ENCODE measurements around the gene SLC23A2. TPM values are rescaled to one million over a fixed set of nuclear protein-coding genes. Genes with fewer than 3 reads are reported as not detected.
"Not testable (repeated sequence)": the region's sequence is repeated elsewhere in the genome, so short reads cannot be mapped to it uniquely, and the experiment has no call there.

Gene SLC23A2
- total RNA-seq, 1 experiment from 2014 or later: 5.9 TPM

DNA sequence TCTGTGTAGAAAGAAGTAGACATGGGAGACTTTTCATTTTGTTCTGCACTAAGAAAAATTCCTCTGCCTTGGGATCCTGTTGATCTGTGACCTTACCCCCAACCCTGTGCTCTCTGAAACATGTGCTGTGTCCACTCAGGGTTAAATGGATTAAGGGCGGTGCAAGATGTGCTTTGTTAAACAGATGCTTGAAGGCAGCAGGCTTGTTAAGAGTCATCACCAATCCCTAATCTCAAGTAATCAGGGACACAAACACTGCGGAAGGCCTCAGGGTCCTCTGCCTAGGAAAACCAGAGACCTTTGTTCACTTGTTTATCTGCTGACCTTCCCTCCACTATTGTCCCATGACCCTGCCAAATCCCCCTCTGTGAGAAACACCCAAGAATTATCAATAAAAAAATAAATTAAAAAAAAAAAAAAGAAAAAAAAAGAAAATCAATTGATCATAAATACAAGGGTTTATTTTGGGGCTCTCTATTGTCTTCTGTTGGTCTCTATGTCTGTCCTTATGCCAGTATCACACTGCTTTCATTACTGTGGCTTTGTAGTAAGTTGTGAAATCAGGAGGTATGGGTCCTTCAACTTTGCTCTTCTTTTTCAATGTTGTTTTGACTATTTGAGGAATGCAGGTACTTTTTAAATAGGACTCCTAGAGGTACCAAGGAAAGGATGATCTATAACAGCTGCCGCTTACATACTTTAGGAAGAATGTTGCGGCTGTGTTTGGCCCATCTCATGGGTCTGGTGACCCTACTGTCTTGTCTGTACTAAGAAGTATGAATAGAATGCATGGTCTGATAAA is 27.1 kb upstream of the SLC23A2 start:
- DNase-seq; H3K36me3 ChIP-seq (replicated peaks; ENCODE audit: control insufficient read depth, insufficient read depth, low read length); H3K4me3 ChIP-seq (ENCODE audit: insufficient read depth, low read depth, low read length); H3K27me3 ChIP-seq (ENCODE audit: control insufficient read depth, insufficient read depth, low read length): not testable (repeated sequence)

DNA sequence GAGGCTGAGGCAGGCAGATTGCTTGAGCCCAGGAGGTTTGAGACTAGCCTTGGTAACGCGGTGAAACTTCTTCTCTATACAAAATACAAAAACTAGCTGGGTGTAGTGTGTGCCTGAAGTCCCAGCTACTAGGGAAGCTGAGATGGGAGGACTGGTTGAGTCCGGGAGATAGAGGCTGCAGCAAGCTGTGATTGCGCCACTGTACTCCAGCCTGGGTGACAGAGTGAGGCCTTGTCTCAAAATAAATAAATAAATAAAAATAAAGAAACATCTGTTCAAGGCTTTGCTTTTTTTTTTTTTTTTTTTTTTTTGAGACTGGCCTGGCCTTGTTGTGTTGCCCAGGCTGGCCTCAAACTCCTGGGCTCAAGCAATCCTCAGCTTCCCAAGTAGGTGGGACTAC is 23.7 kb upstream of the SLC23A2 start:
- no peak overlapping the region for H3K4me3 ChIP-seq (ENCODE audit: insufficient read depth, low read depth, low read length)
- no peaks in the 10 kb centered on the region for H3K27me3 ChIP-seq (ENCODE audit: control insufficient read depth, insufficient read depth, low read length)
- no peak for DNase-seq
- no peaks in the 10 kb centered on the region for H3K36me3 ChIP-seq (replicated peaks; ENCODE audit: control insufficient read depth, insufficient read depth, low read length)

DNA sequence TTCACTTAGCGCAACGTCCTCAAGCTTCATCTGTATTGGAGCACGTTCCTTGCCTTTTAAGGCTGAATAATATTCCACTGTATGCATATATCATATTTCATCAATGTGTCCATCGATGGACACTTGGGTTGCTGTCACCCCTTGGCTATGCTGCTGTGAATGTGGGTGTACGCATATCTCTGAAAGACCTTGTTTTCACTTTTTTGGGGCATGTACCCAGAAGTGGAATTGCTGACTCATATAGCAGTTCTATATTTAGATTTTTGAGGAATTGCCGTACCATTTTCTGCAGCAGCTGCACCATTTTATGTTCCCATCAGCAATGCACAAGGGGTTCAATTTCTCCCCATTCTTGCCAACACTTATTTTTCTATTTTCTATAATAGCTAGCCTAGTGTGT is 22.8 kb upstream of the SLC23A2 start:
- H3K4me3 ChIP-seq (ENCODE audit: insufficient read depth, low read depth, low read length): no peak overlapping the region
- no peak for DNase-seq

DNA sequence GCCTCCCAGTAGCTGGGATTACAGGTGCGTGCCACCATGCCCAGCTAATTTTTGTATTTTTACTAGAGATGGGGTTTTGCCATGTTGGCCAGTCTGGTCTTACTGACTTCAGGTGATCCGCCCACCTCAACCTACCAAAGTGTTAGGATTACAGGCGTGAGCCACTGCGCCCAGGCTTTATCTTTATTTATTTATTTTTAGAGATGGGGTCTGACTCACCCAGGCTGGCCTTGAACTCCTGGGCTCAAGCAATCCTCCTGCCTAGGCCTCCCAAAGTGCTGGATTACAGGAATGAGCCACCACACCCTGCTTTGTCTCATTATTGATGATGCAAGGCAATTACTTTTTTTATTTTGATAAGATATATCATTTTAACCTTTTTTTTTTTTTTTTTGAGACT is 21.9 kb upstream of the SLC23A2 start:
- not testable (repeated sequence) for H3K4me3 ChIP-seq (ENCODE audit: insufficient read depth, low read depth, low read length); DNase-seq; H3K27me3 ChIP-seq (ENCODE audit: control insufficient read depth, insufficient read depth, low read length); H3K36me3 ChIP-seq (replicated peaks; ENCODE audit: control insufficient read depth, insufficient read depth, low read length)

More for the DNA sequence above, 22.8 kb upstream of the SLC23A2 start:
- no peaks in the 10 kb centered on the region for H3K36me3 ChIP-seq (replicated peaks; ENCODE audit: control insufficient read depth, insufficient read depth, low read length)
- H3K27me3 ChIP-seq (ENCODE audit: control insufficient read depth, insufficient read depth, low read length): no peaks in the 10 kb centered on the region

DNA sequence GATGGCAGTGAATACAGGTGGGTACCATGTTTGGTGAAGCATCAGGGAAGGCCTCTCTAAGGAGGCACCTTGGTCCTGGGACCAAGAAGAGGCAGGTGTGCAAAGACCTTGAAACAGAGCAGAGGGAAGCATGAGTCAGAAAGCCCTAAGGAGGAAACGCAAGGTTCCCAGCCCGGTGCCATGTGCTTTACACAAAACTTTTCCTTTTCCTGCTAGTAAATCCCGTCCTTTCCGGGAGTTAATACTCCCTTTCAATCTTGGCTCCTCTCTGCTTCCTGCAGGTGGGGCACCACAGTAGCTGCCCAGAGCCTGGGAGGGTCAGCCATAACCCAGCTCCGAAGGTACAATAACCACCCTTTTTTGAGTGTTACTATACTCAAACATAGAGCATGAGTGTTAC is 19.4 kb upstream of the SLC23A2 start:
- no peak for DNase-seq
- no peaks in the 10 kb centered on the region for H3K27me3 ChIP-seq (ENCODE audit: control insufficient read depth, insufficient read depth, low read length)
- no peak overlapping the region for H3K4me3 ChIP-seq (ENCODE audit: insufficient read depth, low read depth, low read length)
- H3K36me3 ChIP-seq (replicated peaks; ENCODE audit: control insufficient read depth, insufficient read depth, low read length): no peaks in the 10 kb centered on the region

DNA sequence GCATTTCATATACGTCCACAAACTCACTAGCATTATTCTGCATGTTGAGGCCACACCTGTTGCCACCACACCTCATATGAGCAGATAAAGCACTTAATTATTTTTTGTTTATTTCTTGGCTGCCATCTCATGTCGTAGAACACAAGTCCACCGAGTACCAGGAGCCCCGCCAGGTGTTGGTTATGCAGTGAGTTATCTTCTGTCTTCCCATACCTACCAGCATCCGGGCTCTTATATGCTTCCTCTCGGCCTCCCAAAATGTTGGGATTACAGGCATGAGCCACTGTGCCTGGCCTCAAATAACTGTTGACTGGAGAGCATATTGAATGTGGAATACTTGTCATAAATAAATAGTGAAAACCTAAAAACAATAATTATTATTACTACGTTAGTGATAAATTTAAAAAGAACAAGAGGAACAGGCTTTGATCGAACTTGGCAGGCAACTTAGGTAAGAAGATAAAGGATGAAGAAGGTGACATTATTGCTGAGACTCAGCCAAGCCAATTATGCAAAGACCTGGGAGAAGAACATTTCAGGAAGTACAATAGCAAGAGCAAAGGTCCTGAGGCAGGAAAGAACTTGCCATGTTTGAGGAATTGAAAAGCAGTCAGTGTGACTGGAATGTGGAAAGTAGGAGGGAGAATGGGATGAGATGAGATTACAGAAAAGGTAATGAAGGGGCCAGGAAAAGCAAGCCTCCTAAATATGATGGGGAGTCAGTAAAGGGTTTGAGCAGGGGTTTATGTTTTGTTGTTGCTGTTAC is 12.6 kb upstream of the SLC23A2 start:
- Histone ChIP-seq H3K4me3 (ENCODE audit: insufficient read depth, low read depth, low read length) (no peak overlapping the region), H3K36me3 (replicated peaks; ENCODE audit: control insufficient read depth, insufficient read depth, low read length) (no peaks in the 10 kb centered on the region), H3K27me3 (ENCODE audit: control insufficient read depth, insufficient read depth, low read length) (no peaks in the 10 kb centered on the region)
- DNase-seq: no peak

DNA sequence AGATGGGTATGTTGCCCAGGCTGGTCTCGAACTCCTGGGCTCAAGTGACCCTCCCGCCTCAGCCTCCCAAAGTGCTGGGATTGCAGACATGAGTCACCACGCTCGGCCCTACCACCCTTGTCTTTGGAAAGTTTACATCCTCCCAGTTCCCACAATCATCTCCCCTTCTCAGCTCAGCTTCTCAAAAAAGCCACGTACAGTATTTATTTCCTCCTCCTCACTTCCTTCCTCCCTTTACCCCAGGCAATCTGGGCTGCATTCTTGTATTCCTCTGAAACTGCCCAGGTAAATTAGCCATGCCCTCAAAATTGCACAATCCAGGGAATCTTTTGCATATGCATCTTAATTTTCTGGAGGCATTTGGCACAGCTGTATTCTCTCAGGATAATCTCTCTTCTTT is 7.4 kb upstream of the SLC23A2 start:
- DNase-seq: no peak
- Histone ChIP-seq H3K4me3 (ENCODE audit: insufficient read depth, low read depth, low read length) (no peak overlapping the region), H3K27me3 (ENCODE audit: control insufficient read depth, insufficient read depth, low read length) (no peaks in the 10 kb centered on the region), H3K36me3 (replicated peaks; ENCODE audit: control insufficient read depth, insufficient read depth, low read length) (no peaks in the 10 kb centered on the region)

DNA sequence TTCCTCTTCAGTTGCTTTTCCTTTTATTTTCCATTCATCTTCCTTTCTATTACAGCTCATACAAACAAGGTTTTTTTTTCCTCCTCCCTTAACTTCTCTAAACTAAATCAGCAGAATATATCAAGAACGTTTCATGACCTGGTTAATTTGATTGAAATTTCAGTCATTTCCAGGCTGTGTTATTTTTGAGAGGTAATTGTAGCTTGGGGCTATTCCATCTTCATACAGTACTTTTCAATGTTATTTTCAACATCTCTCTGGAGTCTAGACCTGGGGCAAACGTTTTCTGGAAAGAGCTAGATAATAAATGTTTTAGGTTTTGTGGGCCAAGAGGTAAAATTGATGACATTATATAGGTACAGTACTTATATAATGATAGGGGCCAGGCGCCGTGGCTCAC is 4.0 kb upstream of the SLC23A2 start:
- Histone ChIP-seq H3K36me3 (replicated peaks; ENCODE audit: control insufficient read depth, insufficient read depth, low read length) (no peaks in the 10 kb centered on the region), H3K4me3 (ENCODE audit: insufficient read depth, low read depth, low read length) (no peak overlapping the region), H3K27me3 (ENCODE audit: control insufficient read depth, insufficient read depth, low read length) (peaks cover 5% of the 10 kb centered on the region)
- DNase-seq: no peak

DNA sequence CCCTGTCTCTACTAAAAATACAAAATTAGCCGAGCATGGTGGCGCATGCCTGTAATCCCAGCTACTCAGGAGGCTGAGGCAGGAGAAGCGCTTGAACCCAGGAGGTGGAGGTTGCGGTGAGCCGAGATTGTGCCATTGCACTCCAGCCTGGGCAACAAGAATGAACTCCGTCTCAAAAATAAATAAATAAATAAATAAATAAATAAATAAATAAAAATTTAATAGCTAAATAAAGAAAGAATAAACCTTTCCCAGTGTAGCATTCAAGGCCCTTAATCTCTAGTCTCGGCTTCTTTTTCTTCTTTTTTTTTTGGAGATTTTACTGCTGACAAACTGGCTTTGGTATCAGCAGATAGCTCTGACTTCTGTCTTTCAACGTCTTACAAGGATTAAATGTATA is 3.5 kb upstream of the SLC23A2 start:
- not testable (repeated sequence) for DNase-seq; H3K27me3 ChIP-seq (ENCODE audit: control insufficient read depth, insufficient read depth, low read length); H3K36me3 ChIP-seq (replicated peaks; ENCODE audit: control insufficient read depth, insufficient read depth, low read length); H3K4me3 ChIP-seq (ENCODE audit: insufficient read depth, low read depth, low read length)

DNA sequence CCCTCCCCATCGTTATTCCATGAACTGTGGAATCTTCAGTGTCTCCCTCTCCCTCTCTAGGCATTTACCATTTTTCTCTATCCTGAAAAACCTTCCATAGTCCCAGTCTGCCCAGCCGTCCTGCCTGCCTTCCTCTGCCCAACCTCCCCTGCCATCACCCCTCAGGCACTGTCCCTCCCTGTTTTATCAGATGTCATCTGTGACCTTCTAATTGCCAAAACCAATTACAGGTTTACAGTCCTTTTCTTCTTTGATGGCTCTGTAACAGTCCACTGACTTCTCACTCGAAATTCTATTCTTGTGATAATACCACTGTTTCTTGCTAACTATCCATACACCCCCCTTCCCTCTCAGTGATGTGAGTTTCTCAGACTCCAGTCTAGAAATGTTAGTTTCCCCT is 2.3 kb upstream of the SLC23A2 start:
- H3K4me3 ChIP-seq (ENCODE audit: insufficient read depth, low read depth, low read length): no peak overlapping the region
- peaks cover 6% of the 10 kb centered on the region for H3K27me3 ChIP-seq (ENCODE audit: control insufficient read depth, insufficient read depth, low read length)
- no peak for DNase-seq
- H3K36me3 ChIP-seq (replicated peaks; ENCODE audit: control insufficient read depth, insufficient read depth, low read length): no peaks in the 10 kb centered on the region

DNA sequence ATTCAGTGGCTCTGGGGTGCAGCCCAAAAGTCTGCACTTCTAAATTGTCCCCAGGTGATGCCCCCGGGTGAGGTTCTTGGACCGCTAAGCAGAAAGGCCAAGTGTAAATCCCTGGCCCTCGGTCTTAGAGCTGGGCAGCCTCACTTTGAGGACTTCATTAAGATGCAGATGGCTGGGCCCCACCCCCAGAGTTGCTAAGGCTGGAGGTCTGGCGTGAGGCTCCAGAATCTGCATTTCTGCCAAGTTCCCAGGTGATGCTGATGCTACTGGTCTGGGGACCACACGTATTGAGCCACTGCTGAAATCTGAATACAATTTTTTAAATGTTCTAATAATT is 735 bp upstream of the SLC23A2 start:
- DNase-seq: peak; percentile 85
- no peaks in the 10 kb centered on the region for H3K36me3 ChIP-seq (replicated peaks; ENCODE audit: control insufficient read depth, insufficient read depth, low read length)
- peak overlapping the region; percentile 64 for H3K4me3 ChIP-seq (ENCODE audit: insufficient read depth, low read depth, low read length)
- H3K27me3 ChIP-seq (ENCODE audit: control insufficient read depth, insufficient read depth, low read length): peaks cover 6% of the 10 kb centered on the region

DNA sequence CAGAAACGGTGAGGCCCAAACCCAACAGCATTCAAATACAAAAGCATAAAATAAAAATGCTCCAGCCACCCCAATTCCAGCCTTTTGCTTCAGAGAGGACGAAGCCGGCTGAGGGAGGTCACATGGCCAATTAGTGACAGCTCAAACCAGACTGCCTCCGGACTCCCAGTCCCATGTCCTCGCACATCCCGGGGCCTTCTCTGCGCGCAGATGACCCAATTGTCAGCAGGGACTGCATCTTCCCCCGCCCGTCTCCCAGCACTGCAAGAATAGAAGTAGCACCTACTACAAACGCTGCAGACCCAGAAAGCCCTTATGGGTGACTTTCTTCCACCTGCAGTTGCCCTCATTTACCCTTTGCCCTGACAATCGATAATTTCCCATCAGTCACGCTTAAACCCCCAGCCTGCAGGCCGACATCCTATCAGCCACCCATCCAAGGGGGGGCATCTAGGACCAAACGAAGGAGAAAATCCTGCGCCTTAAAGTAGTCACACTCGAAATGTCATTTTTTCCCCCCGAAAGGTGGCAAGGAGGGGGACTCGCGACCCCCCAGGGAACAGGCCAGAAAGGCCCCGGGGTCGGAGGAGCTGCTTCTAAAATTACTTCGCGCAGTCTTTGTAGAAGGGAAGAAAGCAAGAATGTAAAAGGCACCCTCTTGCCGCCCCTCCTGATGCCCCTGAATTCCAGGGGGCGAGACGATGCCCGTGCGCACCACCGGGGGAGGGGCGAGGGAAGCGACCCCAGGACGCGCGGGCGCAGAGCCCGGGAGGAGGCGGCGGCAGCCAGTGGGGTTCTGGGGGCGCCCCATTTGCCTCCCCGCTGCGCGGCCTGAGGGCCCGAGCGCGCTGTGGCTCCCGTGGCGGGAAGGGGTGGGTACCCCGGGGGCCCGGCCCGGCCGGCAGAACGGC is 792 bp downstream of the SLC23A2 start:
- Histone ChIP-seq H3K36me3 (replicated peaks; ENCODE audit: control insufficient read depth, insufficient read depth, low read length) (no peaks in the 10 kb centered on the region), H3K4me3 (ENCODE audit: insufficient read depth, low read depth, low read length) (peak overlapping the region; percentile 64), H3K27me3 (ENCODE audit: control insufficient read depth, insufficient read depth, low read length) (peaks cover 6% of the 10 kb centered on the region)
- DNase-seq: peak; percentile 77

DNA sequence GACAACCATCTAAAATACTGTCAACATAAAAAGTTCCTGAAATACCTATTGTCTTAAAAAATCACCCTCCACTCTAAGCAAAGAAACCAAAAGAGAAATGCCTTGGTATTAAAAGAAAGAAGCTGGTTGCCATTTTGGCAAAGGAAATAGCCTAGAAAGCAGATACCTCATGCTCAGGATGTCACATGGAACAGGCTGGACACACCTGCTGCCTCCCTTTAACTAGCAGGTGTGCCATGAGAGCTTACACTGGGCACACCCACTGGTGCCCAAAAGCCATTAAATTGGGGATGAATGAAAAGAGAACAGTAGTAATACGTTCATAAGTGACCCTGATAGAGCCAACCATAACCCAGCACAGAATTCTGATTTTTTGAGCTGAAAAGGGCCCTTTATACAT is 1.5 kb downstream of the SLC23A2 start:
- Histone ChIP-seq H3K36me3 (replicated peaks; ENCODE audit: control insufficient read depth, insufficient read depth, low read length) (no peaks in the 10 kb centered on the region), H3K27me3 (ENCODE audit: control insufficient read depth, insufficient read depth, low read length) (peaks cover 6% of the 10 kb centered on the region), H3K4me3 (ENCODE audit: insufficient read depth, low read depth, low read length) (no peak overlapping the region)
- no peak for DNase-seq

DNA sequence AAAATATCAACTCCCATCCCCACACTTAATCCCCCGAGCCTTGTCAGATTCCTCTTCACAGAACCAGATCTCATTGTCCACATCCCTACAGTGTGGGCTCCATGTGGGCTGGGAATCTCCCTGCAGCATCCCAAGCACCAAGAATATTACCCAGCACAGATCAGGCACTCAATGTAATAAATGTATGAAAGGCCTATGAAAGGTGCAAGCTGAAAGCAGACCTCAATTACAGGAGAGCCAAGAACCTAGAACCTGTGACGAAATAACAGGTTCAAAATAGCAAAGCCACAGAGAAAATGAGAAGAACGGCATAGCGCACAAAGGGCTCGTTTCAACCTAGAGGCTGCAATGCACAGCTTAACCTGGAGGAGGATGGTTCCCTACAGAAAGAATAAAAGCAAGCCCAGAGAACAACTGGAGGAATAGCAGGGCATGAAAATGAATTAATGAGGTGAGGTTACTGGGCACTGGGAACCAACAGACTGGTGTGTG is 3.1 kb downstream of the SLC23A2 start:
- H3K27me3 ChIP-seq (ENCODE audit: control insufficient read depth, insufficient read depth, low read length): peaks cover 6% of the 10 kb centered on the region
- H3K4me3 ChIP-seq (ENCODE audit: insufficient read depth, low read depth, low read length): no peak overlapping the region
- peak; percentile 48 for DNase-seq
- no peaks in the 10 kb centered on the region for H3K36me3 ChIP-seq (replicated peaks; ENCODE audit: control insufficient read depth, insufficient read depth, low read length)

Data from H7 (cell line).